ENCODE data around the gene TREX2.

TREX2 gene

DNA sequence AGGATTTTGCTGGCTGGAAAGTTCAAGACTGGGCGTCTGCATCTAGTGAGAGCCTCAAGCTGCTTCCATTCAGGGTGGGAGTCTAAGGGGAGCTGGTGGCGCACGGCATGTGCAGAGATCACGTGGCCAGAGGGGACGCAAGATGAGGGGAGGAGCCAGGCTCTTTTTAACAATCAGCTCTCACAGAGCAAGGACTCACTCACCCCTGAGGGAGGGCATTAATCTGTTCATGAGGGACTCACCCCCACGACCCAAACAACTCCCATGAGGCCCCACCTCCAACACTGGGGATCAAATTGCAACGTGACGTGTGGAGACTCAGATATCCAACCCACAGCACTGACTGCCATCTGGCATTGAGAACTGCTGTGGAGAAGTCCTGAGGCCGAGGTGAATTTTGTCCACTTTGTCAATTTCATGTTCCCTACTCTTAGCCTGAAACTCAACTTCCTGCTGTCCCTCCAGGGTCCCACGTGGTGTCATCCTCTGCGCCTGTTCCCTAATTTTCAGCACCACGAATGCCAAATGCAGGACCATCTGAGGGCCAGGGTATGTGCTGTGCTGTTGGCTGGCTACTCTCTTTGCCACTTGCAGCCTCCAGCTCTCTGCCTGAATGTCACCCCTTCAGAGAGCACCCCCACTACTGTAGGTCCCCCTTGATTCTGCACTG is 28.9 kb downstream of the TREX2 start:
- no peaks in the 10 kb centered on the region for H3K9me3 ChIP-seq (ENCODE audit: severe bottlenecking)
- TF ChIP-seq, protein P1, sequence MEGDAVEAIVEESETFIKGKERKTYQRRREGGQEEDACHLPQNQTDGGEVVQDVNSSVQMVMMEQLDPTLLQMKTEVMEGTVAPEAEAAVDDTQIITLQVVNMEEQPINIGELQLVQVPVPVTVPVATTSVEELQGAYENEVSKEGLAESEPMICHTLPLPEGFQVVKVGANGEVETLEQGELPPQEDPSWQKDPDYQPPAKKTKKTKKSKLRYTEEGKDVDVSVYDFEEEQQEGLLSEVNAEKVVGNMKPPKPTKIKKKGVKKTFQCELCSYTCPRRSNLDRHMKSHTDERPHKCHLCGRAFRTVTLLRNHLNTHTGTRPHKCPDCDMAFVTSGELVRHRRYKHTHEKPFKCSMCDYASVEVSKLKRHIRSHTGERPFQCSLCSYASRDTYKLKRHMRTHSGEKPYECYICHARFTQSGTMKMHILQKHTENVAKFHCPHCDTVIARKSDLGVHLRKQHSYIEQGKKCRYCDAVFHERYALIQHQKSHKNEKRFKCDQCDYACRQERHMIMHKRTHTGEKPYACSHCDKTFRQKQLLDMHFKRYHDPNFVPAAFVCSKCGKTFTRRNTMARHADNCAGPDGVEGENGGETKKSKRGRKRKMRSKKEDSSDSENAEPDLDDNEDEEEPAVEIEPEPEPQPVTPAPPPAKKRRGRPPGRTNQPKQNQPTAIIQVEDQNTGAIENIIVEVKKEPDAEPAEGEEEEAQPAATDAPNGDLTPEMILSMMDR (IDR thresholded peaks at IDR 0.05; ENCODE audit: poor library complexity, severe bottlenecking) = no peak
- no peak for ATAC-seq (ENCODE audit: low read depth)
- H3K27me3 ChIP-seq (ENCODE audit: insufficient read depth, poor library complexity, severe bottlenecking) = no peaks in the 10 kb centered on the region
- H3K27ac ChIP-seq (ENCODE audit: poor library complexity, severe bottlenecking) = no peak overlapping the region
- no peaks in the 10 kb centered on the region for H3K36me3 ChIP-seq (ENCODE audit: low read depth)
- no peak for DNase-seq (ENCODE audit: low spot score)
- H3K4me3 ChIP-seq (ENCODE audit: severe bottlenecking) = no peak overlapping the region
- no peaks in the 10 kb centered on the region for H3K4me1 ChIP-seq (ENCODE audit: insufficient read depth, poor library complexity, severe bottlenecking)

GRCh38 chrX:153414856-153415510 is 30.9 kb downstream of the TREX2 start:
- H3K4me3 ChIP-seq (ENCODE audit: severe bottlenecking) = no peak overlapping the region
- no peak overlapping the region for H3K27ac ChIP-seq (ENCODE audit: poor library complexity, severe bottlenecking)
- H3K9me3 ChIP-seq (ENCODE audit: severe bottlenecking) = no peaks in the 10 kb centered on the region
- H3K4me1 ChIP-seq (ENCODE audit: insufficient read depth, poor library complexity, severe bottlenecking) = no peaks in the 10 kb centered on the region
- no peaks in the 10 kb centered on the region for H3K27me3 ChIP-seq (ENCODE audit: insufficient read depth, poor library complexity, severe bottlenecking)
- TF ChIP-seq, protein P1 (IDR thresholded peaks at IDR 0.05; ENCODE audit: poor library complexity, severe bottlenecking) = no peak
- DNase-seq (ENCODE audit: low spot score) (no peak), ATAC-seq (ENCODE audit: low read depth) (no peak)
- H3K36me3 ChIP-seq (ENCODE audit: low read depth) = no peaks in the 10 kb centered on the region

DNA sequence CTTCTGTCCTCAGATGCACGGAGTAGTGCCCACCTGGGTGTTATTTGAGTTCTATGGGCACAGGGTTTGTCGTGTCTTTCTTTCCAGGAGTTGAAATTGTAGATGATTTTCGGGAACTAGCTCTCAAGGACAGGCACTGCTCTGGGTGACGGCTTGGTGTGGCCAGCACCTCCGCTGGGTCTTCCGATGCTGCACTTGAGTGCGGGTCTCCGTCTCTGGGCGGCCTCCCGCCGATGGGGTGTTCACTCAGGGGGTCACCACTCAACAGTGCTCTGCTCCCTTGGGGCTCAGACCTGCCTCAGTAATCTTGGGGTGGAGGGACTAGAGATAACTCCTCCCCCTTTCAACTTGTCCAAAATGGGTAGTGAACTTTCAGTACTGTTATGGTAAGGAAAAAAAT is 32.1 kb downstream of the TREX2 start:
- DNase-seq (ENCODE audit: low spot score) = no peak
- TF ChIP-seq, protein P1 (IDR thresholded peaks at IDR 0.05; ENCODE audit: poor library complexity, severe bottlenecking) = no peak
- Histone ChIP-seq H3K9me3 (ENCODE audit: severe bottlenecking) (no peaks in the 10 kb centered on the region), H3K36me3 (ENCODE audit: low read depth) (no peaks in the 10 kb centered on the region), H3K27me3 (ENCODE audit: insufficient read depth, poor library complexity, severe bottlenecking) (no peaks in the 10 kb centered on the region), H3K27ac (ENCODE audit: poor library complexity, severe bottlenecking) (no peak overlapping the region), H3K4me1 (ENCODE audit: insufficient read depth, poor library complexity, severe bottlenecking) (no peaks in the 10 kb centered on the region), H3K4me3 (ENCODE audit: severe bottlenecking) (no peak overlapping the region)
- ATAC-seq (ENCODE audit: low read depth) = no peak

DNA sequence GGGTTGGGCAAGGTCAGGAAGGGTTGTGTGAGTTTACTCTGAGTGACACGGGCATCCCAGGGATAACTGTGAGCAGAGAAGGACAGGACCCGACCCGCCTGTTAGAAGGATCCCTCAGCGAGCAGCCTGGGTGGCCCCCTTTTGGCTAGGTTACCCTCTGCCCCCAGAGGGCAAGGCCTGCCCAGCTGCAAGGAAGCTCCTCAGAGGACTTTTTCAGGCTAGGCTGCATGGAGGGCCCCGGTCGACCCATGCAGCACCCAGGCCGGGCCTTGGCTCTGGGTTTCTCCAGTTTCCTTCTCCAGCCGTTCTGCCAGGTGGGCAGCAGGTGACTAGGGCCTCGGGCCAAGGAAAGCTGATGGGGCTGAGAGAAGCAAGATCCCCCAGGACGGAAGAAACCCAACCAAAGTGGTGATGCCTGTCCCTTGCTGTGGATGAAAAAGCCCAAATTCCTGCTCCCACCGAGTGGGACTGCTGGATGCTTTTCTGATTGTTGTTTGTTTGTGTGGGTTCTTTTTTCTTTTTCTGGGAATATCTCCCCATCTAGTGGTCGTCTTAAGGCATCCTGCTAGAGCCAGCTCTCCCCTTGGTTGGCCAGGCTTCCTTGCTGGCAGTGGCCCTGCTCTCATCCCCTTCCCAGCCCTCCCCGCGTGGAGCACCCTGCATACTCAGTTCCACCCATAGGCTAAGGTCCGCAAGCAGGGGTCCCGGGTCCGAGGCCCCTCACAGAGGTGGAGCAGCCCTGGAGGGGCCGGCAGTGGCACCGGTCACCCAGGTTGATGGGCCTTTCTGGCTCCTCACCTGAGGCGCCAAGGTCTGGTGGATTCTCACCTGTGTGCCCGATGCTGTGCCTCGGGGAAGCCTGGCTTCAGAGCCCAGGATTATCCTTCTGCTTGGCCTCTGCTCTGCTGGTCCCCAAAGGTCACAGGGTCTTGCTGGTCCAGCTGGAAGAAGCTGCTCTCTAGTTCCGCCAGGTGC is 32.8 kb downstream of the TREX2 start:
- no peaks in the 10 kb centered on the region for H3K36me3 ChIP-seq (ENCODE audit: low read depth)
- no peaks in the 10 kb centered on the region for H3K27me3 ChIP-seq (ENCODE audit: insufficient read depth, poor library complexity, severe bottlenecking)
- ATAC-seq (ENCODE audit: low read depth) (no peak), DNase-seq (ENCODE audit: low spot score) (no peak)
- no peak overlapping the region for H3K4me3 ChIP-seq (ENCODE audit: severe bottlenecking)
- no peaks in the 10 kb centered on the region for H3K4me1 ChIP-seq (ENCODE audit: insufficient read depth, poor library complexity, severe bottlenecking)
- TF ChIP-seq, protein P1 (IDR thresholded peaks at IDR 0.05; ENCODE audit: poor library complexity, severe bottlenecking) = no peak
- no peaks in the 10 kb centered on the region for H3K9me3 ChIP-seq (ENCODE audit: severe bottlenecking)
- H3K27ac ChIP-seq (ENCODE audit: poor library complexity, severe bottlenecking) = no peak overlapping the region

Measured in RWPE2 (cell line).